HL-60 (cell line): ENCODE measurements around the gene CCDC85B.

ENCODE experiments used
- CTCF ChIP-seq: IDR thresholded peaks from one replicate; pipeline ENCODE4 v1.5.1; 2011; ENCODE audit warnings: low read length, control low read depth, inconsistent platforms; ENCODE audit not compliant: insufficient read depth
- GABPA ChIP-seq: IDR thresholded peaks from 2 replicates; pipeline ENCODE4 v1.6.1; 2012; ENCODE audit warnings: low read depth
- TF ChIP-seq, protein P1 (sequence below): IDR thresholded peaks from 2 replicates; pipeline ENCODE4 v1.6.1; 2012; ENCODE audit warnings: low read depth; ENCODE audit not compliant: insufficient replicate concordance

DNA sequence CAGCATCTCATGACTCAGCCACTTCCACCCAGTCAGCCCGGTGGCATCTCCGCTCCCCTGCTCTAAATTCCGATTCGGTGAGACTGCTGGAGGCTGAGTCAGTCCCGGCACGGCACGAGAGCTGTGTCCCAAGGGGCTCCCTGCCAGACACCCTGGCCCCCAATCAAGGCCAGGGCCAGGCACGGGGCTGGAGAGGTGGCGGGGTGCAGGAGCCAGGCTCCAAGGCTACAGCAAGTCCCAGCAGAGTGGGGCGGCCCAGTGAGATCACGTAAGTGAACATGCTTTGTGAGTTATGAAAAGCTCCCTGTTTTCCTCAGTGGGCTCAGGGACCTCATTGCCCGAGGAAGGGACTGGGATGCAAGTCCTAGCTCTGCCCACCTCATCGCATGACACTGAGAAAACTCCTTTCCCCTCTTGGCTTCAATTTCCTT is 25.4 kb downstream of the CCDC85B start:
- TF ChIP-seq CTCF (no peak), GABPA (no peak)
- TF ChIP-seq, protein P1, sequence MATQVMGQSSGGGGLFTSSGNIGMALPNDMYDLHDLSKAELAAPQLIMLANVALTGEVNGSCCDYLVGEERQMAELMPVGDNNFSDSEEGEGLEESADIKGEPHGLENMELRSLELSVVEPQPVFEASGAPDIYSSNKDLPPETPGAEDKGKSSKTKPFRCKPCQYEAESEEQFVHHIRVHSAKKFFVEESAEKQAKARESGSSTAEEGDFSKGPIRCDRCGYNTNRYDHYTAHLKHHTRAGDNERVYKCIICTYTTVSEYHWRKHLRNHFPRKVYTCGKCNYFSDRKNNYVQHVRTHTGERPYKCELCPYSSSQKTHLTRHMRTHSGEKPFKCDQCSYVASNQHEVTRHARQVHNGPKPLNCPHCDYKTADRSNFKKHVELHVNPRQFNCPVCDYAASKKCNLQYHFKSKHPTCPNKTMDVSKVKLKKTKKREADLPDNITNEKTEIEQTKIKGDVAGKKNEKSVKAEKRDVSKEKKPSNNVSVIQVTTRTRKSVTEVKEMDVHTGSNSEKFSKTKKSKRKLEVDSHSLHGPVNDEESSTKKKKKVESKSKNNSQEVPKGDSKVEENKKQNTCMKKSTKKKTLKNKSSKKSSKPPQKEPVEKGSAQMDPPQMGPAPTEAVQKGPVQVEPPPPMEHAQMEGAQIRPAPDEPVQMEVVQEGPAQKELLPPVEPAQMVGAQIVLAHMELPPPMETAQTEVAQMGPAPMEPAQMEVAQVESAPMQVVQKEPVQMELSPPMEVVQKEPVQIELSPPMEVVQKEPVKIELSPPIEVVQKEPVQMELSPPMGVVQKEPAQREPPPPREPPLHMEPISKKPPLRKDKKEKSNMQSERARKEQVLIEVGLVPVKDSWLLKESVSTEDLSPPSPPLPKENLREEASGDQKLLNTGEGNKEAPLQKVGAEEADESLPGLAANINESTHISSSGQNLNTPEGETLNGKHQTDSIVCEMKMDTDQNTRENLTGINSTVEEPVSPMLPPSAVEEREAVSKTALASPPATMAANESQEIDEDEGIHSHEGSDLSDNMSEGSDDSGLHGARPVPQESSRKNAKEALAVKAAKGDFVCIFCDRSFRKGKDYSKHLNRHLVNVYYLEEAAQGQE = no peak
